K562 (cell line): ENCODE results near the gene APLF. TPM values are rescaled to one million over a fixed set of nuclear protein-coding genes. Genes with fewer than 3 reads are reported as not detected.

Source experiments
- ATF4 ChIP-seq: fragments of 450-650 bp; formaldehyde crosslinking; IDR thresholded peaks from 2 replicates; pipeline ENCODE4 v1.4.0; 2022; ENCODE audit warnings: mild to moderate bottlenecking, moderate library complexity
- BACH1 ChIP-seq: fragments of 200-800 bp; sonication (Bioruptor generic); IDR thresholded peaks from 2 replicates; pipeline ENCODE4 v1.6.1; 2016; ENCODE audit warnings: missing genetic modification characterization, missing compliant biosample characterization
- CBX8 ChIP-seq: fragments of 200-600 bp; sonication (generic); IDR thresholded peaks from 2 replicates; pipeline ENCODE4 v1.6.1; 2012; ENCODE audit warnings: borderline replicate concordance, mixed run types, low read depth, mild to moderate bottlenecking, moderate library complexity, mixed read lengths, low read length, control low read depth, inconsistent platforms; ENCODE audit not compliant: poor library complexity, severe bottlenecking; ENCODE audit errors: extremely low read depth
- E2F5 ChIP-seq: sonication (generic); formaldehyde crosslinking; IDR thresholded peaks from 2 replicates; pipeline ENCODE4 v1.8.0; 2022; ENCODE audit warnings: mild to moderate bottlenecking, missing genetic modification reagents
- E4F1 ChIP-seq: fragments of 250-450 bp; sonication (Bioruptor Pico); IDR thresholded peaks from 2 replicates; pipeline ENCODE4 v1.5.0; 2021; ENCODE audit warnings: mild to moderate bottlenecking, borderline replicate concordance
- HNRNPL ChIP-seq: fragments of 200-400 bp; formaldehyde crosslinking; IDR thresholded peaks from 2 replicates; pipeline ENCODE4 v1.6.1; 2017; ENCODE audit warnings: low read depth, mild to moderate bottlenecking, low read length
- SFPQ ChIP-seq: fragments of 200-400 bp; formaldehyde crosslinking; IDR thresholded peaks from 2 replicates; pipeline ENCODE4 v1.6.1; 2017; ENCODE audit warnings: mild to moderate bottlenecking, low read depth, low read length, moderate library complexity
- SMAD2 ChIP-seq: fragments of 150-350 bp; IDR thresholded peaks from 2 replicates; pipeline ENCODE4 v1.6.1; 2014; ENCODE audit warnings: low read depth, mild to moderate bottlenecking, low read length
- SMARCC2 ChIP-seq: fragments of 450-650 bp; IDR thresholded peaks from 2 replicates; pipeline ENCODE4 v1.6.1; 2017; ENCODE audit warnings: antibody characterized with exemption, moderate library complexity, mild to moderate bottlenecking, low read depth
- STAT5B ChIP-seq: fragments of 250-450 bp; sonication (Bioruptor Pico); IDR thresholded peaks from 2 replicates; pipeline ENCODE4 v1.8.0; 2021; ENCODE audit warnings: mild to moderate bottlenecking, inconsistent platforms
- THRB ChIP-seq: fragments of 450-650 bp; formaldehyde crosslinking; conservative IDR thresholded peaks from 2 replicates; pipeline ENCODE4 v1.4.0; 2022; ENCODE audit warnings: mild to moderate bottlenecking, missing genetic modification characterization
- ZBTB7A ChIP-seq: IDR thresholded peaks from 2 replicates; pipeline ENCODE4 v1.6.1; 2011; ENCODE audit warnings: low read depth, mild to moderate bottlenecking, low read length, moderate library complexity, borderline replicate concordance; ENCODE audit not compliant: control insufficient read depth
- ZKSCAN1 ChIP-seq: fragments of 150-350 bp; IDR thresholded peaks from 2 replicates; pipeline ENCODE4 v1.6.1; 2016; ENCODE audit warnings: low read depth, low read length
- ZMIZ1 ChIP-seq, 2 experiments: fragments of 150-350 bp in 1 of 2; IDR thresholded peaks; 2 replicates each; pipeline ENCODE4 v1.6.1; 2012 to 2016; ENCODE audit warnings: low read depth in 2 of 2, low read length in 2 of 2, mild to moderate bottlenecking in 1 of 2, moderate library complexity in 1 of 2
- ZNF3 ChIP-seq: fragments of 250-450 bp; sonication (Bioruptor Pico); IDR thresholded peaks from 2 replicates; pipeline ENCODE4 v1.5.0; 2021; ENCODE audit warnings: mild to moderate bottlenecking, moderate library complexity
- ZNF586 ChIP-seq: fragments of 450-650 bp; formaldehyde crosslinking; conservative IDR thresholded peaks from 2 replicates; pipeline ENCODE4 v1.4.0; 2020; ENCODE audit warnings: mild to moderate bottlenecking, moderate library complexity
- polyA plus RNA-seq, 8 experiments: library from polyadenylated mRNA; depleted of rRNA in 4 of 8; stranded (reverse) in 5 of 8; unstranded in 3 of 8; fragments of >200 nt; fragmentation: Nextera tagmentation in 2 of 8; fragmentation: Illumina TruSeq in 1 of 8; extraction: Ambion mirVana in 2 of 8; extraction: Trizol in 1 of 8; gene quantifications; 2 replicates each; pipeline versions ENCODE4 v1.2.1 to v1.2.3, GENCODE V29; 2011 to 2014; ENCODE audit warnings: inconsistent platforms in 1 of 8, missing spikeins in 1 of 8
- total RNA-seq, 7 experiments: library from RNA; depleted of rRNA in 6 of 7; stranded (reverse); fragments of >200 nt in 6 of 7; fragmentation: Illumina TruSeq in 2 of 7; extraction: Trizol in 2 of 7; gene quantifications; 2 replicates each; pipeline versions ENCODE4 v1.2.1 to v1.2.3, GENCODE V29; 2011 to 2021; ENCODE audit warnings: low replicate concordance in 1 of 7

APLF gene
- total and polyA plus RNA-seq, 9 of the 15 experiments (the other 6 are each of a cell fraction or from before 2014, with no cell fraction given) = 0.07 to 1.1 (median 0.71) TPM

GRCh38 chr2:68558576-68558975, 91.2 kb downstream of the APLF start (continued):
- peak in 1 of 2 experiments; percentile 87; a peak in 1 of 4 replicates for TF ChIP-seq ZMIZ1 (IDR thresholded peaks at IDR 0.05; ENCODE audit: low read depth in 2 of 2, low read length in 2 of 2)
- TF ChIP-seq SMARCC2 = no peak
- peak; percentile 33; the same call in 1 of the 2 replicates for TF ChIP-seq ATF4 (CRISPR knock-in tag)
- TF ChIP-seq SMAD2 = no peak
- no peak for TF ChIP-seq STAT5B (CRISPR knock-in tag)
- TF ChIP-seq HNRNPL = 0 out of 2 replicates have a peak, but pooled peaks have one; percentile 38
- no peak for TF ChIP-seq CBX8
- no peak for TF ChIP-seq ZKSCAN1
- TF ChIP-seq E2F5 (CRISPR knock-in tag) = no peak
- peak; percentile 66; the same call in 1 of the 2 replicates for TF ChIP-seq ZNF586 (CRISPR knock-in tag)
- no peak for TF ChIP-seq ZBTB7A
- TF ChIP-seq E4F1 (CRISPR knock-in tag) = no peak
- TF ChIP-seq SFPQ = no peak
- TF ChIP-seq THRB (CRISPR knock-in tag) = no peak
- no peak for TF ChIP-seq ZNF3
- TF ChIP-seq BACH1 (tag) = no peak
